Endodermal cell (in vitro differentiated cells): ENCODE data around the gene CD59. TPM values are rescaled to one million over a fixed set of nuclear protein-coding genes. Genes with fewer than 3 reads are reported as not detected.

Source experiments
- DNase-seq: peaks from one replicate; pipeline ENCODE4 v3.0.0-alpha.2; 2017
- H3K27ac ChIP-seq: 2 replicates; pipeline ENCODE4 v1.5.1; 2013; ENCODE audit warnings: mild to moderate bottlenecking, low read depth, low read length, moderate library complexity
- H3K27me3 ChIP-seq: 2 replicates; pipeline ENCODE4 v1.6.1; 2013; ENCODE audit warnings: mild to moderate bottlenecking, low read length, moderate library complexity; ENCODE audit not compliant: insufficient read depth, control insufficient read depth, poor library complexity, severe bottlenecking
- H3K36me3 ChIP-seq: 2 replicates; pipeline ENCODE4 v1.7.0; 2013; ENCODE audit warnings: mild to moderate bottlenecking, low read length, moderate library complexity; ENCODE audit not compliant: control insufficient read depth, insufficient read depth
- H3K4me1 ChIP-seq: one replicate; pipeline ENCODE4 v1.7.0; 2013; ENCODE audit warnings: low read length; ENCODE audit not compliant: control insufficient read depth, insufficient read depth
- H3K4me3 ChIP-seq: 2 replicates; pipeline ENCODE4 v1.5.1; 2013; ENCODE audit warnings: mild to moderate bottlenecking, low read length, moderate library complexity
- H3K9ac ChIP-seq: 2 replicates; pipeline ENCODE4 v1.6.1; 2013; ENCODE audit warnings: mild to moderate bottlenecking, low read length, moderate library complexity; ENCODE audit not compliant: poor library complexity, severe bottlenecking; ENCODE audit errors: extremely low read depth
- H3K9me3 ChIP-seq: 2 replicates; pipeline ENCODE4 v1.6.1; 2013; ENCODE audit warnings: mild to moderate bottlenecking, low read length, moderate library complexity; ENCODE audit not compliant: control insufficient read depth
- H3K27ac Mint-ChIP-seq: 2 replicates; pipeline ENCODE4 v1.8.0; 2020; ENCODE audit warnings: mixed read lengths
- H3K27me3 Mint-ChIP-seq: 2 replicates; pipeline ENCODE4 v1.8.0; 2021; ENCODE audit warnings: mild to moderate bottlenecking, mixed read lengths; ENCODE audit not compliant: insufficient read depth
- H3K36me3 Mint-ChIP-seq: 2 replicates; pipeline ENCODE4 v1.8.0; 2020; ENCODE audit warnings: low read depth, mixed read lengths
- H3K4me1 Mint-ChIP-seq: 2 replicates; pipeline ENCODE4 v1.8.0; 2020; ENCODE audit warnings: mixed read lengths
- H3K4me3 Mint-ChIP-seq: 2 replicates; pipeline ENCODE4 v1.8.0; 2020; ENCODE audit warnings: mild to moderate bottlenecking, moderate library complexity, mixed read lengths
- H3K9me3 Mint-ChIP-seq: 2 replicates; pipeline ENCODE4 v1.8.0; 2020; ENCODE audit warnings: mild to moderate bottlenecking, mixed read lengths
- WGBS, 2 experiments: methylation state at CpG; one replicate each; pipeline versions ENCODE4 v1.1.5 to v1.1.7; 2013; ENCODE audit warnings: missing lambda C conversion rate in 2 of 2, mixed read lengths in 1 of 2; ENCODE audit not compliant: insufficient coverage in 1 of 2, insufficient read length in 1 of 2; 5-methylcytosine and 5-hydroxymethylcytosine counted together
- total RNA-seq, 2 donors: library from RNA; stranded (reverse); fragmentation: NEBNext Ultra II Directional in 1 of 2; extraction: Animal tissue kit (Norgen Biotek cat#: 25700) in 1 of 2; gene quantifications; 2 replicates in 1 of 2; 3 replicates in 1 of 2; pipeline ENCODE4 v1.2.1, GENCODE V29; 2021
- TF ChIP-seq, protein P1 (sequence below): fragments of 200-600 bp; sonication (generic); conservative IDR thresholded peaks from 2 replicates; pipeline ENCODE4 v1.5.0; 2021; ENCODE audit warnings: antibody characterized with exemption, mild to moderate bottlenecking

The CD59 gene
- total RNA-seq, 2 donors from 2014 or later, result 111 to 142 TPM

- Histone ChIP-seq H3K27me3 (no peaks in the 10 kb centered on the region), H3K4me1 (no peaks in the 10 kb centered on the region), H3K9me3 (no peaks in the 10 kb centered on the region), H3K9ac (no peak overlapping the region), H3K4me3 (no peak overlapping the region), H3K36me3 (peaks cover 32% of the 10 kb centered on the region), H3K27ac (no peak overlapping the region)
- Mint-ChIP-seq H3K27me3 (no peaks in the 10 kb centered on the region), H3K4me3 (no peak overlapping the region), H3K27ac (no peak overlapping the region), H3K9me3 (no peaks in the 10 kb centered on the region), H3K36me3 (peaks cover 20% of the 10 kb centered on the region), H3K4me1 (peaks cover 19% of the 10 kb centered on the region)
- DNase-seq, result no peak
- 91 to 100% methylated on average over 1 to 2 of the region's 2 CpGs for WGBS, 2 experiments
- TF ChIP-seq, protein P1, sequence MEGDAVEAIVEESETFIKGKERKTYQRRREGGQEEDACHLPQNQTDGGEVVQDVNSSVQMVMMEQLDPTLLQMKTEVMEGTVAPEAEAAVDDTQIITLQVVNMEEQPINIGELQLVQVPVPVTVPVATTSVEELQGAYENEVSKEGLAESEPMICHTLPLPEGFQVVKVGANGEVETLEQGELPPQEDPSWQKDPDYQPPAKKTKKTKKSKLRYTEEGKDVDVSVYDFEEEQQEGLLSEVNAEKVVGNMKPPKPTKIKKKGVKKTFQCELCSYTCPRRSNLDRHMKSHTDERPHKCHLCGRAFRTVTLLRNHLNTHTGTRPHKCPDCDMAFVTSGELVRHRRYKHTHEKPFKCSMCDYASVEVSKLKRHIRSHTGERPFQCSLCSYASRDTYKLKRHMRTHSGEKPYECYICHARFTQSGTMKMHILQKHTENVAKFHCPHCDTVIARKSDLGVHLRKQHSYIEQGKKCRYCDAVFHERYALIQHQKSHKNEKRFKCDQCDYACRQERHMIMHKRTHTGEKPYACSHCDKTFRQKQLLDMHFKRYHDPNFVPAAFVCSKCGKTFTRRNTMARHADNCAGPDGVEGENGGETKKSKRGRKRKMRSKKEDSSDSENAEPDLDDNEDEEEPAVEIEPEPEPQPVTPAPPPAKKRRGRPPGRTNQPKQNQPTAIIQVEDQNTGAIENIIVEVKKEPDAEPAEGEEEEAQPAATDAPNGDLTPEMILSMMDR, result no peak
These were observed 13.5 kb downstream of the CD59 start for GRCh38 chr11:33722590-33723234.

- Mint-ChIP-seq H3K36me3 (peaks cover 20% of the 10 kb centered on the region), H3K27ac (no peak overlapping the region), H3K4me3 (no peak overlapping the region), H3K4me1 (peaks cover 19% of the 10 kb centered on the region), H3K9me3 (no peaks in the 10 kb centered on the region), H3K27me3 (no peaks in the 10 kb centered on the region)
- 93 to 100% methylated on average over 5 of the region's 5 CpGs for WGBS, 2 experiments
- H3K9me3 ChIP-seq, result no peaks in the 10 kb centered on the region
- no peaks in the 10 kb centered on the region for H3K27me3 ChIP-seq
- H3K4me3 ChIP-seq, result no peak overlapping the region
- no peak overlapping the region for H3K27ac ChIP-seq
- no peaks in the 10 kb centered on the region for H3K4me1 ChIP-seq
- DNase-seq, result no peak
- TF ChIP-seq, protein P1, result no peak
- no peak overlapping the region for H3K9ac ChIP-seq
- peaks cover 39% of the 10 kb centered on the region for H3K36me3 ChIP-seq
These were observed 14.2 kb downstream of the CD59 start for GRCh38 chr11:33721984-33722383.

DNA sequence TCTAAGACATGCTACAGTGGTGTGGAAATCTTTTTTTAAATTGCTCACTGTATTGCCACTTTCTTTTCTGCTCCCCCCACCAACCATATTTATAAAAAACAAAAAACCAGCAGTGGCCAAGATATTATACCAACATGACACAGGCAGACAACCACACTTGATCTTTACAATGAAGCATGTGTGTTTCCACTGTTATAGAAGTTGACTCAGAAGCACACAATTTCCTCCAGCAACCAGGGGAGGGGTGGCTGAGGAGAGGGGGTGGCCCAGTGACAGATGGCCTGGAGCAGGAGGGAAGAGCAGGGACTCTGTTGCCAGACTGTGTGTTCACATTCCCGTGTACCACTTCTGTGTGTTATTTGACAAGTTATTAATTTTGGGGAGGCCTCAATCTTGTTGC is 14.8 kb downstream of the CD59 start:
- H3K9me3 Mint-ChIP-seq, result no peaks in the 10 kb centered on the region
- no peaks in the 10 kb centered on the region for H3K27me3 Mint-ChIP-seq
- no peak overlapping the region for H3K27ac Mint-ChIP-seq
- 91% methylated on average over 1 of the region's 1 CpG; no CpG with 5 or more reads in 1 of the 2 experiments for WGBS, 2 experiments
- Histone ChIP-seq H3K9me3 (no peaks in the 10 kb centered on the region), H3K9ac (no peak overlapping the region), H3K36me3 (peaks cover 45% of the 10 kb centered on the region), H3K4me3 (no peak overlapping the region), H3K27me3 (no peaks in the 10 kb centered on the region), H3K27ac (no peak overlapping the region), H3K4me1 (no peaks in the 10 kb centered on the region)
- DNase-seq, result no peak
- H3K4me3 Mint-ChIP-seq, result no peak overlapping the region
- peaks cover 20% of the 10 kb centered on the region for H3K36me3 Mint-ChIP-seq
- TF ChIP-seq, protein P1, result no peak
- peaks cover 19% of the 10 kb centered on the region for H3K4me1 Mint-ChIP-seq
